Vagina (tissue), 2 donors: Measurements from ENCODE around the gene APOA4. TPM values are rescaled to one million over a fixed set of nuclear protein-coding genes. Genes with fewer than 3 reads are reported as not detected.

Experiments
- DNase-seq, 2 donors: peaks; one replicate each; pipeline ENCODE4 v3.0.0-alpha.2; 2017; ENCODE audit errors: extremely low spot score in 2 of 2
- H3K27ac ChIP-seq: fragments of 200-600 bp; sonication (generic); one replicate; pipeline ENCODE4 v1.5.1; 2019
- H3K27me3 ChIP-seq: fragments of 200-600 bp; sonication (generic); one replicate; pipeline ENCODE4 v1.5.1; 2019
- H3K36me3 ChIP-seq, 2 donors: fragments of 200-600 bp; sonication (generic); one replicate each; pipeline ENCODE4 v1.5.1; 2017 to 2019
- H3K4me1 ChIP-seq: fragments of 200-600 bp; sonication (generic); one replicate; pipeline ENCODE4 v1.5.1; 2019
- H3K4me3 ChIP-seq, 2 donors: fragments of 200-600 bp; sonication (generic); 1 replicate in 1 of 2; 2 replicates in 1 of 2; pipeline ENCODE4 v1.5.1; 2016 to 2019
- H3K9me3 ChIP-seq: fragments of 200-600 bp; sonication (generic); one replicate; pipeline ENCODE4 v1.5.1; 2019
- POLR2A ChIP-seq, 2 donors: fragments of 450-650 bp; IDR thresholded peaks; one replicate each; pipeline ENCODE4 v1.6.1; 2017; ENCODE audit warnings: antibody characterized with exemption in 2 of 2, mild to moderate bottlenecking in 2 of 2, moderate library complexity in 2 of 2
- POLR2AphosphoS5 ChIP-seq, 2 donors: sonication (generic); formaldehyde crosslinking; IDR thresholded peaks; one replicate each; pipeline ENCODE4 v1.9.0; 2017; ENCODE audit warnings: antibody characterized with exemption in 2 of 2, mild to moderate bottlenecking in 2 of 2, low read depth in 1 of 2; ENCODE audit not compliant: insufficient read depth in 1 of 2
- intact Hi-C: fragments of 100-400 bp; cut with DNase I; formaldehyde crosslinking; loops from one replicate; pipeline ENCODE4 v1.15.1; 2023
- total RNA-seq: library from RNA; depleted of rRNA; stranded (reverse); fragments of >200 nt; gene quantifications from one replicate; pipeline ENCODE4 v1.2.3, GENCODE V29; 2016
- TF ChIP-seq, protein P1 (sequence below), 3 experiments: fragments of 450-650 bp in 2 of 3; fragments of 200-600 bp in 1 of 3; sonication (generic) in 1 of 3; IDR thresholded peaks; one replicate each; pipeline ENCODE4 v1.5.1; 2017 to 2019; ENCODE audit warnings: antibody characterized with exemption in 3 of 3, mild to moderate bottlenecking in 2 of 3, moderate library complexity in 2 of 3

Gene APOA4
- total RNA-seq, 1 donor from 2014 or later, result not detected

DNA sequence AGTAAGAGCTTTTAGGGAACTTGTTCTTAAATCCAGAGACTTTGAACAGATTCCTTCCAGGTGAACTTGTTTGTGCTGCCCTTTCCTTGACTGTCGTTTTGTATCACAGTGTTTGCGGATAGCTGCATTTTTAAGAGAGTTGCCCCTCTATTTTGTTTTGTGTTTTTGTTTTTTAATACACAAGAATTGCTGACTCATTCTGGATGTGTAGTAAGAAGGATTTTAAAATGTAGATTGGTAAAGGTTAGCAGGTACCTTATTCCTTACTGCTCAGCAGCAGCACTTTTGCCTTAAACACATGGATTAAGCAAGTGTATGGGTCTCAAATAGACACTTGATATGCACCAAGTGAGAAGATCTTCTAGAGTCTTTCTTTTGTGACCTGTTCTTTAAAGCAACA, 22.5 kb downstream of the APOA4 start:
- intact Hi-C loops, result no loop called here
- H3K36me3 ChIP-seq, result no peaks in the 10 kb centered on the region
- H3K4me1 ChIP-seq, result no peaks in the 10 kb centered on the region
- H3K27ac ChIP-seq, result no peak overlapping the region
- DNase-seq, result no peak
- H3K4me3 ChIP-seq, result no peak overlapping the region
- H3K9me3 ChIP-seq, result no peaks in the 10 kb centered on the region
- no peaks in the 10 kb centered on the region for H3K27me3 ChIP-seq
- TF ChIP-seq POLR2A (IDR thresholded peaks at IDR 0.05) (no peak), POLR2AphosphoS5 (IDR thresholded peaks at IDR 0.05; ENCODE audit: insufficient read depth in 1 of 2, low read depth in 1 of 2) (no peak)
- TF ChIP-seq, protein P1, sequence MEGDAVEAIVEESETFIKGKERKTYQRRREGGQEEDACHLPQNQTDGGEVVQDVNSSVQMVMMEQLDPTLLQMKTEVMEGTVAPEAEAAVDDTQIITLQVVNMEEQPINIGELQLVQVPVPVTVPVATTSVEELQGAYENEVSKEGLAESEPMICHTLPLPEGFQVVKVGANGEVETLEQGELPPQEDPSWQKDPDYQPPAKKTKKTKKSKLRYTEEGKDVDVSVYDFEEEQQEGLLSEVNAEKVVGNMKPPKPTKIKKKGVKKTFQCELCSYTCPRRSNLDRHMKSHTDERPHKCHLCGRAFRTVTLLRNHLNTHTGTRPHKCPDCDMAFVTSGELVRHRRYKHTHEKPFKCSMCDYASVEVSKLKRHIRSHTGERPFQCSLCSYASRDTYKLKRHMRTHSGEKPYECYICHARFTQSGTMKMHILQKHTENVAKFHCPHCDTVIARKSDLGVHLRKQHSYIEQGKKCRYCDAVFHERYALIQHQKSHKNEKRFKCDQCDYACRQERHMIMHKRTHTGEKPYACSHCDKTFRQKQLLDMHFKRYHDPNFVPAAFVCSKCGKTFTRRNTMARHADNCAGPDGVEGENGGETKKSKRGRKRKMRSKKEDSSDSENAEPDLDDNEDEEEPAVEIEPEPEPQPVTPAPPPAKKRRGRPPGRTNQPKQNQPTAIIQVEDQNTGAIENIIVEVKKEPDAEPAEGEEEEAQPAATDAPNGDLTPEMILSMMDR (IDR thresholded peaks at IDR 0.05), result no peak

DNA sequence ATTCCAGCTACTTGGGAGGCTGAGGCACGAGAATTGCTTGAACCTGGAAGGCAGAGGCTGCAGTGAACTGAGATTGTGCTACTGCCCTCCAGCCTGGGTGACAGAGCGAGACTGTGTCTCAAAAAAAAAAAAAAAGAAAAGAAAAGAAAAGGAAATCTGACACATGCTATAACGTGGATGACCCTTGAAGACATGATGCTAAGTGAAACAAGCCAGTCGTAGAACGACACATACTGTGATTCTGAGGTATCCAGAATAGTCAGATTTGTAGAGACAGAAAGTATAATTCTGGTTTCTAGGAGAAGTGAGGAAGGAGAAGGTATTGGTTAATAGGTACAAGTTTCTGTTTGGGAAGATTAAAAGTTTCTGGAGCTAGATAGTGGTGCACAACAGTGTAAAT, 24.7 kb downstream of the APOA4 start:
- Histone ChIP-seq H3K9me3 (no peaks in the 10 kb centered on the region), H3K36me3 (no peaks in the 10 kb centered on the region), H3K4me3 (no peak overlapping the region), H3K4me1 (no peaks in the 10 kb centered on the region), H3K27ac (no peak overlapping the region), H3K27me3 (no peaks in the 10 kb centered on the region)
- no peak for DNase-seq
- TF ChIP-seq POLR2AphosphoS5 (IDR thresholded peaks at IDR 0.05; ENCODE audit: insufficient read depth in 1 of 2, low read depth in 1 of 2) (no peak), POLR2A (IDR thresholded peaks at IDR 0.05) (no peak)
- TF ChIP-seq, protein P1 (IDR thresholded peaks at IDR 0.05), result no peak
- intact Hi-C loops, result no loop called here

DNA sequence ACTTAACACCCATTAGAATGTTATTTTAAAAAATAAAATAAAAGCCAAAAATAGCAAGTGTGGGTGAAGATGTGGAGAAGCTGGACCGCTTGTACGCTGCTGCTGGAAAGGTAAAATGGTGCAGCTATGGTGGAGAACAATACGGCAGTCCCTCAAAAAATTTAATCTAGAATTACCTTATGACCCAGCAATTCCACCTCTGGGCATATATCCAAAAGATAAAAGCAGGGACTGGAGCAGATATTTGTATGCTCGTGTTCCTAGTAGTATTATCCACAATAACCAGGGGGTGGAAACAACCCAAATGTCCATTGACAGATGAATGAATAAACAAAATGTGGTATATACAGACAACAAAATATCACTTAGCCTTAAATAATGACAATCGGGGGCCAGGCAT, 25.3 kb downstream of the APOA4 start:
- H3K36me3 ChIP-seq, result no peaks in the 10 kb centered on the region
- DNase-seq, result no peak
- no peaks in the 10 kb centered on the region for H3K9me3 ChIP-seq
- H3K27me3 ChIP-seq, result no peaks in the 10 kb centered on the region
- H3K4me3 ChIP-seq, result no peak overlapping the region
- H3K4me1 ChIP-seq, result no peaks in the 10 kb centered on the region
- no peak for TF ChIP-seq POLR2A (IDR thresholded peaks at IDR 0.05)
- H3K27ac ChIP-seq, result no peak overlapping the region
- intact Hi-C loops, result no loop called here

DNA sequence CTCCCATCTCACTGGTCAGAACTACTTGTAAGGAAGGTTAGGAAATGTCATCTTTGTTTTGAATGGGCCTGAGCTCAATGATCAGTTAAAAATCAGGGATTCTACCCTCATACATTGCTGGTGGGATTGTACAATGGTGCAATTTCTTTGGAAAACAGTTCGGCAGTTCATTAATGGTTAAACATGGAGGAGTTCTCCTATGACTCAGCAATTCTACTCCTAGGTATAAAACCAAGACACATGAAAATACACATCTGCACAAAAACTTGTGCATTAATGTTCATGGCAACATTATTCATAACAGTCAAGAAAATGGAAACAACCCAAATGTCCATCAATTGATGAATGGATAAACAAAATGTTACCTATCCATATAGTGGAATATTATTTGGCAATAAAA, 26.6 kb downstream of the APOA4 start:
- Histone ChIP-seq H3K4me3 (no peak overlapping the region), H3K36me3 (no peaks in the 10 kb centered on the region), H3K27me3 (no peaks in the 10 kb centered on the region), H3K4me1 (peaks cover 3% of the 10 kb centered on the region), H3K27ac (no peak overlapping the region), H3K9me3 (no peaks in the 10 kb centered on the region)
- TF ChIP-seq POLR2A (IDR thresholded peaks at IDR 0.05), result no peak
- no peak for TF ChIP-seq POLR2AphosphoS5 (IDR thresholded peaks at IDR 0.05; ENCODE audit: insufficient read depth in 1 of 2, low read depth in 1 of 2)
- TF ChIP-seq, protein P1 (IDR thresholded peaks at IDR 0.05), result no peak
- intact Hi-C loops, result no loop called here
- no peak for DNase-seq

DNA sequence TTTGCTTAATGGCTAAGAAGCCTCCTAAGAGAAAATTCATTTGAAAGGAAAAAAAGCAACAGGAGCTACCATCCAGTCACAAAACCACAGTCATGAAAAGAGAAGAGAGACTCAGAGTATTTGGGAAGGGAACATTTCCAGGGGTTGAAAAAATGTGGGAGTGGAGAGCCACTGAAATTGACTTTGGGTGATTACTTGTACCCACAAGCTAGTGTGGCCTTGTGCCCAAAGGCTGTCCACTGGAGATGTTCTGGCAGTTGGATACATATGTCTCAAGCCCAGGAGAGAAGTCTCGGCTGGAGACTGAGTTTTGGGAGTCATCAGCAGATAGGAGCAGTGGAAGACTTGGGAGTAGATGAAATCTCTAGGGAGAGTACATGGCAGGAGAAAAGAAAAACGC, 28.3 kb downstream of the APOA4 start:
- DNase-seq, result no peak
- Histone ChIP-seq H3K27ac (no peak overlapping the region), H3K27me3 (no peaks in the 10 kb centered on the region), H3K4me1 (peaks cover 5% of the 10 kb centered on the region), H3K9me3 (no peaks in the 10 kb centered on the region), H3K4me3 (no peak overlapping the region), H3K36me3 (no peaks in the 10 kb centered on the region)
- intact Hi-C loops, result no loop called here
- TF ChIP-seq, protein P1 (IDR thresholded peaks at IDR 0.05), result no peak
- TF ChIP-seq POLR2A (IDR thresholded peaks at IDR 0.05), result no peak

DNA sequence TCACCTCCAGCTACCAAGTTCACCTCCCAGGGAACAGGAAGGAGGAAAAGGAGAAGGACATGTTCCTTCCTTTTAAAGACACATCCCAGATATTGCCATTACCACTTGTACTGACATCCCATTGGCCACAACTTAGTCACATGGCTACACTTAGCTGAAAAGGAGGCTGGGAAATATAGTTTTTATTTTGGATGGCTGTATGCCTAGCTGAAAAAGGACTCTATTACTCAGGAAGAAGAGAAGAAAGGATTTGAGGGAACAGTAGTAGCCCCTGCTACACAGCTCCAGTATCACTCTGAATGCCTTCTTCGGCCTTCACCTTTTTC, 29.4 kb downstream of the APOA4 start:
- Histone ChIP-seq H3K36me3 (no peaks in the 10 kb centered on the region), H3K27ac (no peak overlapping the region), H3K9me3 (no peaks in the 10 kb centered on the region), H3K4me3 (no peak overlapping the region), H3K4me1 (peaks cover 5% of the 10 kb centered on the region), H3K27me3 (no peaks in the 10 kb centered on the region)
- intact Hi-C loops, result no loop called here
- TF ChIP-seq POLR2AphosphoS5 (IDR thresholded peaks at IDR 0.05; ENCODE audit: insufficient read depth in 1 of 2, low read depth in 1 of 2) (no peak), POLR2A (IDR thresholded peaks at IDR 0.05) (no peak)
- TF ChIP-seq, protein P1 (IDR thresholded peaks at IDR 0.05), result no peak
- no peak for DNase-seq
